ENCODE results near the gene TMUB2.

The TMUB2 gene

GRCh38 chr17:44203731-44204440 is 17.1 kb downstream of the TMUB2 start:
- peak; percentile 68 for DNase-seq

DNA sequence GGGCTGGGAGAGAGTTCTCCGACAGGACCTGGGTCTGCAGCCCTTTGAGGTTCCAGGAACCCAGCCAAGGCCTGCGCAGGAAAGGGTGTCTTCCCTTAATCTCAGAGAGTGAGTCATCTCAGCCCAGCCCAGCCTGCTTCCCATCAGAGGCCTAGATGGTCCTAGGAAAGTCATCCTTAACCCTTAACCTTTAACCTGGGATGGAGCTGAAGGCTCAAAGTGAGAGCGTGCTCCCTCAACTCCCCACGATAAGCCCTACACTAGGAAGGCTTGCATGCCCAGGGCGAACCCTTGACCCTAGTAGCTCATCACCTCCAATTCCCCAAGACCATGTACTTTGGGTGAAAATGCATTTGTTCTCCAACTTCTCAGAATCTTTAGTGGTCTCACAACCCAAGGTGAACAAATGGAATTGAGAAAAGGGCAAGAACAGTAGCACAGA is 17.7 kb downstream of the TMUB2 start:
- DNase-seq = peak; percentile 42

GRCh38 chr17:44205962-44206824 is 19.4 kb downstream of the TMUB2 start:
- DNase-seq = peak; percentile 23

- no peak for DNase-seq
These were observed 20.0 kb downstream of the TMUB2 start for GRCh38 chr17:44206825-44207155.

DNA sequence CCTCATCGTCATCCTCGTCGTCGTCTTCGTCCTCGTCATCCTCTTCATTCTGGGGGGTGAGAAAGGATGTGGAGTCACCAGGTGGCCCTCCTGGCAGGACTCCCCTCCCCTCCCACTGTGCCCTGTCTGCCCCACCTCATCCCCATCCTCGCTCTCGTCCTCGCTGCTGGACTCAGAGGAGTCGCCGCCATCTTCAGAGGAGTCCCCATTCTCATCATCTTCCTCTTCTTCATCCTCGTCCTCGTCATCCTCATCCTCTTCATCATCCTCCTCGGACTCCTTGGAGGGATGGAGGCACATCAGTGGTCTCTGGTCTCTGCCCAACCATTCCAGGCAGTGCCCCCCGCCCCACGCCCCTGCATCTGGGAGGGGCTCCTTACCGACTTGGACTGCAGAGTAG is 20.5 kb downstream of the TMUB2 start:
- DNase-seq = no peak

DNA sequence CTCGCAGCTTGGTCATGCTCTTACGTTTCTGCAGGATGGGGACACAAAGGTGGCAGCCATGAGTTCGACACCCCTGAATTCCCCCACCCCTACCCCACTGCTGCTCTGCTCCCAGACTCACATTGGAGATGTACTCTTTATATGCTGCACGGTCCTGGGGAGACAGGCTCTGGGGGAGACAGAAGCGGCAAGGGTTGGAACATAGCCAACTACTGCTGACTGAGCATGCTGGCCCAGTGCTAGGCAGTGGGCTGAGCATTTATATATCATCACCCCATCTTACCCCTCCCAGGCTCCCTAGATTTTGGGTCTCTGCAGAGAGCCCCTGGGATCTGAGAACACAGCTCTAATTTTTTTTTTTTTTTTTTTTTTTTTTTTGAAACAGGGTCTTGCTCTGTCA is 21.0 kb downstream of the TMUB2 start:
- no peak for DNase-seq

DNA sequence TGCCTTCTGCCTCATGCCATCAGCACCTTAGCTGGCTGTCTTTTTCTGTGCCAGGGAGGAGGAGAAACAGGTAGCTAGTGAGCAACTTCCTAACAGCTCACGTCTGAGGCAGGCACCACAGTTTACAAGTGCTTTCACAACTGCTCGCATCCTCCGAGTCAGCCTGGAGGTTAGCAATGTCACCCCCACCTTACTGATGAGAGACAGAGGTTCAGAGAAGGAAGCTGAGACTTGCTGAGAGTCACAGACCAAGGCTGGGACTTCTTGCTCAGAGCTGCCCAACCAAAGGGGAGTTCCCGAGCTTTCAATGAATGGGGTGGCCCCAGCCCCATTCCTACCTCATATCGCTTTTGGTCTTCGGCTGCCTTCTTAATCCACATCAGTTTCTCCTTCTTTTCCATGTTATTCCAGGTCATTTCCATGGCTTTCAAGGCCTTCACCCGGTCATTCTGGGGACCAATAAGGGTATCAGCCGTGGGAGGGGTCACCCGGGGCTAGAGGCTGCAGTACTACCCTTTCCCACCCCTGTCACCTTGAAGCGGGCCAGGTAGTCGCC is 23.1 kb downstream of the TMUB2 start:
- no peak for DNase-seq

DNA sequence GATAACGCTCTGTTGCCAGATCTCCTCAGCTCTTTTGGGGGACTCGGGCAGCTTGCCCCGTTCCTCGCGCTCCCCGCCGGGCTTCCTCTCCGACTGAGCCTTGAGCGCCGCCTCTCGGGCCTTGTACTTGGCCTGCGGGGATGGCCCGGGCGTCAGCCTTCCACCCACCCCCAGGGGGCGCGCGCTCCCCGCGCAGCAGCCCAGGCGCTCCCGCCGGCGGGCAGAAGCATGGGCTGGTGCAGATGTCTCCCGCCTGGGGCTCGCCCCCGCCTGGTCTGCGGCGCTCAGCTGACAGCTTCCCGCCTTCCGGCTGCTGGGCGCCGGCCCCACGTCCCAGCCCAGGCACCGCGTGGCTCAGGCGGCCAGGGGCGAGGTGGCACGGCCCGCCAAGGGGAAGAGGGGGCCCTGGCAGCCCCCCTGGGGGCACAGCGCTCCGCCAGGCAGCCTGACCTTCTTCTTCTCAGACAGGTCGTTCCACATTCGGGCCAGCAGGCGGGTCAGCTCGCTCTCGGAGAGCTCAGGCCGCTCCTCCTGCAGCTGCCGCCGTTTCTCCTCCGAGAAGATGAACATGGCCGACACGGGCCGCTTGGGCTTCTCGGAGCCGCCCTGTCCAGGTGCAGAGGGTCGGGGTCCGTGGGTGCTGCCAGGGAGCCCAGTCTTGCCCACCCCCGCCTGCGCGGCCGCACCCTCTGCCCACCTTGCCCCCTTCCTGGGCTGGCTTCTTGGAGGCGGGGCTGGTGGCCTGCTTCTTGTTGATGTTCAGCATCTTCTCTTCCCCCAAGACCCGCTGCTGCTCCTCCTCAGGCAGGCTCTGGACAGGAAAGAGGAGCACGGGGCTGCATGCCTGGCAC is 23.8 kb downstream of the TMUB2 start:
- peak; percentile 88 for DNase-seq

DNA sequence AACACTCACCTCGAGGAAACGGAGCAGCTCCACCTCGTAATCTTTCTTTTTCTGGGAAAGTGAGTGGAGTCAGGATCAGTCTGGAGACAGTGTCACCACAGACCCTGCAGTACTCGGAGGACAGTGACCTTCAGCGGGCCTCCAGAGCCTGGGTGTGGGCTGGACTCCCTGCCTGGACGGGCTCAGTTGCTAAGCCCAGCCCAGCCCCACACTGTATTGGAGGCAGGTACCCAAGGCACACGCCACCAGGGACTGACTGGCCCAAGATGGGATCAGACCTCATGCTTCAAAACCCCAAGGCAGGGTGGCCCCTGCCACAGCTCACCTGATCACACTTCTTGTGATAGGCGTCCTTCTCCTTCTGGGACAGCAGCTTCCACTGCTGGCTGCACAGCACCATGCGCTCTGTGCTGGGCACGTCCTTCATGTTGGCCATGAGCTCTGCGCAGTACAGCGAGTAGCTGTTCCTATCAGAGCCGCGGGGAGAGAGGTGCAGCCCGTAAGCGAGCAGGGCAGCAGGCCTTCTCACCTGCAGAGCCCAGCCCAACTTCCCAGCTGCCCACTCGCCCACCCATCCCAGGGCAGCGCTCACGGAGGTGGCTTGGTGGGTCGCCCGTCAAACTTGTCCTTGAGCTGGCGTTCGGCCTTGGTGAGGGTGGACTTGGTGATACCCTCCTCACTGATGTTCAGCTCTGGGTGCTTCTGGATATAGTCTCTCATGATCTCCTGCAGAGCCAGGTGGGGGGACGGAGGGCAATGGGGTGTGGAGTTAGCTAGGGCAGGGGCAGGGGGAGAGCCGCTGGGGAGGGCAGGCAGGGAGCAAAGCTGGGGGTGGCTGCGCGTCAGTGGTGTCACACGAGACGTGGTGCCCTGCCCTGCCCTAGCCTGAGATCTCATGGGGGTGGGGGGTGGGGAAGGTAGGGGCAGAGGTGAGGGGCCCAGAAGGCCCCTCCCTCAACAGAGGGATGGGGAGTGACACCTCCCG is 24.8 kb downstream of the TMUB2 start:
- DNase-seq = no peak

DNA sequence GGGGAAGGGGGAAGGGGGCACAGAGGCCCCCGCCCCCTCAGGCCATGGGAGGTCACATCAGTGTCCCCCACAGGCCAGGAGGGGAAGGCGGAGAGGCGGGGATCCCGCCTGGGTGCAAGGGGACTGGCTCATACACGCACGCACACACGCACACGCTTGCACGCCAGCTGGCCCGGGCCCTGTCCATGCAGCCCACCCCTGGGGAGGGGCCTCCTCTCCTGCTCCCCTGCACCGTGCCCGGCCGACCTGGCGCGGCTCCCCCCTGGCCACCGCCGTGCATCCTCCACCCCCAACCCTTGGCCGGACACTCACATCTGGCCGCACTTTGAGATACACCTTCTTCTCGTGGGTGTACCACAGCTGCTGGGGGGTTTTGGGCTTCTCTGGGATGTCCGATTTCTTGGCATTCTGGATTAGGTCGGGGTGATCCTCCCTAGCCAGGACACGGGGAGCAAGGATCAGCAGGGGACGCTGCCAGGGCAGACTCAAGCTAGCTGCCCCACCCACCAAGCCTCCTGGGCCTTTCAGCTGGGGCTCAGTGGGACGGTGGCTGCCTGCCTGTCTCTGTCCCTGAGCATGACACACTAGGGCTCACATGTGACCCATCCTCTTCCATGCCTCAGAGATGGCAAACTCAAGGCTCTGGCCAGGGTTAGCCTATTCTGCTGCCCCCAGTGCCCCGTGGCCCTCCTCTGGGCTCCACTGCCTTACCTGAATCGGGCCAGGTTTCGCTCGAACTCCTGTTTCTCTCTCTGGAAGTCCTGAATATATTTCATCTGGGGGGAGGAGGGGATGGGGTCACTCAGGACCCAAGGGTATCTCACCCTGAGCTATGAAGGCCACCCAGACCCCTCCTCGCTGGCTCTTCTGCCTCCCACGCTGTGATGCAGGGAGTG is 26.0 kb downstream of the TMUB2 start:
- DNase-seq = no peak

DNA sequence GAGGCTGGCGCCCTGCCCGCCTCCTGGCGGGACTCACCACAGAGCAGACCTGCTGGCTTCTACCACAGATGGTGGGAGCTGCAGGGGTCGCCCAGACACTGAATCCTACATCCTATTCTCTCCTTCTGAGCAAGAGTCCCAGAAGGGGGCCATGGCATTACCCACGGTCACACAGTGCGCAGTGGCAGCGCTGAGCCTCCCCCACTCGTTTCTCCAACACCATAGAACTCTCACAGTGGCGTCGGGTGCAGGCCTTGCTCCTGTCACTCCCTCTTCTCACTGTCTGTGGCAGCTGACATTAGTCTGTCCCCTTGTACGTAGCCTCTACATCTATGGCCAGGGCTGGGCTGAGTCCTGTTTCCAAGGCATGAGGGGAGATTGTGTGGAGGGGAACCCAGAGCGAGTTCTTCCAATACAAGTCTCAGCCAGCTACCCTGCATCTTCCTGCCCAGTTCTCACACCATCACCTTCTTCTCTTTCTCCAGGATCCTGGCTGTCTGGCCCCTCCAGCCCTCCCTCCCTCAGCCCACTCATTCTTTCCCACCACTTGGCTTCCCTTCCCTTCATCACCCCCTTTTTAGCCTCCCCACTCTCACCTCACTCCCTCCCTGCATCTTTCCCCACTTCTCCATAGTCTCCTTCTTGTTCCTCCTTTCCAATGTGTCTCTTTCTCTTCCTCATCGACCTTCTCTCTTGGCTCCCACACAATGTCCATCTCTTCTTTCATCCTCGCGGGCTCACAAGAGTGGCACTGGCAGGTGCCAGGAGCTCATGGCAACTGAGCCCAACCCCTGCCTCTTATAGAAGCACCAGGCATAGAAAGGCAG is 26.8 kb downstream of the TMUB2 start:
- no peak for DNase-seq

- DNase-seq = no peak
These were observed 27.4 kb downstream of the TMUB2 start for GRCh38 chr17:44214230-44214494.

DNA sequence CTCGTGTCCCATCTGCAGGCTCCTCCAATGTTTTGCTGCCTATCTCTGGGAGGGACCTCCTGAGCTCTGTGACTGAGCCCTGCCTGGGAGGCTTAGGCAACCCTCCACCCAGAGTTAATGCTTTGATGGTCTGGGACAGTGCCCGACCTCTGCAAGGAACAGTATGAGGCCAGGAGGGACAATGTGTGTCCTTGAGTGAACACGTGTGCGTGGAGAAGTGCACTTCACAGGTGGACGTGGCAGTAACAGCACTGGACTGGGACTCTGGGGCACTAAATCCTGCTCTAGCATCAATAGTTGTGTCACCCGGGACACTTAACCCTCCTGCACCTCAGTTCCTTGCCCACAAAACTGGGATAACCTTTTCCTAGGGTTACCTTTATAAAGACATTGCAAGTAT is 28.1 kb downstream of the TMUB2 start:
- DNase-seq = no peak

DNA sequence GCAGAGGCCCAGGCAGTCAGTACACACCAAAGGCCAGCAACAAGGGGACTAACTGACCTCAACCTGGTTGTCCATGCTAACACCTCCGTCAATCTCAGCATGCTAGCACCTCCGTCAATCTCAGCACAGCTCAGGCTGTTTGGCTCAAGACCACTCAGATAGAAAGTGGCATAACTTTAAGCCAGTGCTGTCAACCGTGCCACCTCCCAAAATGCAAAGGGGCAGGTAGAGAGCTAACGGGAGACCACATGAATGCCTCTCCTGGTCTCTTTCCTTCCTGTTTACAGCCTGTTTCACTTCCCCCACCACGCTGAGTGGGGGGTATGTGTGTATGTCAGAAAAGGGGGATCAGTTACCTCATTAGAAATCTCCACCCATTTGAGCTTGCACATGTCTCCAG is 29.4 kb downstream of the TMUB2 start:
- DNase-seq = no peak

DNA sequence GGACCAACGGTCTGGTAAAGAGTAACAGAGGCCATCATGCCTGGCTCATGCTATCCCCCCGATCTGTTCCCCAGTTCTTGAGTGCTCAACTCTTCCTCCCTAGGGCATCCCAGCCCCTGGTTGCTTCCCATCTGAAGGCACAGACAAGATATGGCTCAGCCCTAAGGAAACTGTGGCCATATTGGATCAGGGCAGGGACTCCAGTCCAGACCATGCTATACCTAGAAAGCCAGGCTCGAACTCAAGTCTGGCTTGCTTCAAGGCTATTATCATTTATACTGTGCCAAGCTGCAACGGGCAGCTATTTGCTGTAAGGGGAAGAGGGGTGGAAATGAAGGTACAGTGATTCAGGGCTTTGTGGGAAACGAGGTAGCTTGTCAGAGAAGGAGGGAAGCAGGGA is 29.9 kb downstream of the TMUB2 start:
- no peak for DNase-seq

DNA sequence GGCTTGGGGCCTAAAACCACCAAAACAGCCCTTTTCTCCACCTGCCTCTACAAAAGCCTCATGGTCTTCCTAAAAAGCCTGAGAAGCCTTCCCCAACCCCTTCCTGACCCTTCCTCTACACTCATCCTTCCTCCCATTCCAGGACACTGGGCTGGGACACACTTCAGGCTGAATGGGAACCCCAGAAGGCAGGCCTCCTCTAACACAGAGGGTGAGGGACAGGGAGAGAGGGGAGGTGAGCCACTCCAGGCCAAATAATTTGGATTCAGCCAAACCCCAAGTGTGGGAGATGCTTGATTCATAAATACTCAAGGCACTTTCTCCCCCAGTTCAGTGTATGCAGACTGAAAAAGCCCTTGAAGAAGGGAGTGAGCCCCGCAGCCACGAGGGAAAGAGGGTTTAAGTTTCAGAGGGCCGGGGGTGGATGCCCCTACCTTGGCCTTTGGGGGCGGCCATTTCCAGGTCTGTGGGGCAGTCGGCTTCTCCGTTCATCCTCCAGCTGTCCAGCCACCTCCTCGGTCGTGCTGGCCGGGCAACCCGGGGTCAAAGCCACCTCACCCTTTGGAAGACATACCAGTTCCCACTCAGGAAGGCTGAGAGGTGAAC is 31.1 kb downstream of the TMUB2 start:
- DNase-seq = no peak

GRCh38 chr17:44218344-44219107 is 31.8 kb downstream of the TMUB2 start:
- DNase-seq = peak; percentile 96

GRCh38 chr17:44219108-44219615 is 32.4 kb downstream of the TMUB2 start:
- DNase-seq = peak; percentile 81
